GM12875 (cell line): ENCODE data around the gene ZAR1.

ENCODE experiments used
- H3K4me3 ChIP-seq: one replicate; pipeline ENCODE4 v1.5.1; 2011; ENCODE audit warnings: low read depth, low read length, control low read depth
- TF ChIP-seq, protein P1 (sequence below): IDR thresholded peaks from 2 replicates; pipeline ENCODE4 v1.5.1; 2011; ENCODE audit warnings: low read depth, mild to moderate bottlenecking, control low read depth, inconsistent platforms, low read length, moderate library complexity, borderline replicate concordance; ENCODE audit not compliant: insufficient read depth

The ZAR1 gene

DNA sequence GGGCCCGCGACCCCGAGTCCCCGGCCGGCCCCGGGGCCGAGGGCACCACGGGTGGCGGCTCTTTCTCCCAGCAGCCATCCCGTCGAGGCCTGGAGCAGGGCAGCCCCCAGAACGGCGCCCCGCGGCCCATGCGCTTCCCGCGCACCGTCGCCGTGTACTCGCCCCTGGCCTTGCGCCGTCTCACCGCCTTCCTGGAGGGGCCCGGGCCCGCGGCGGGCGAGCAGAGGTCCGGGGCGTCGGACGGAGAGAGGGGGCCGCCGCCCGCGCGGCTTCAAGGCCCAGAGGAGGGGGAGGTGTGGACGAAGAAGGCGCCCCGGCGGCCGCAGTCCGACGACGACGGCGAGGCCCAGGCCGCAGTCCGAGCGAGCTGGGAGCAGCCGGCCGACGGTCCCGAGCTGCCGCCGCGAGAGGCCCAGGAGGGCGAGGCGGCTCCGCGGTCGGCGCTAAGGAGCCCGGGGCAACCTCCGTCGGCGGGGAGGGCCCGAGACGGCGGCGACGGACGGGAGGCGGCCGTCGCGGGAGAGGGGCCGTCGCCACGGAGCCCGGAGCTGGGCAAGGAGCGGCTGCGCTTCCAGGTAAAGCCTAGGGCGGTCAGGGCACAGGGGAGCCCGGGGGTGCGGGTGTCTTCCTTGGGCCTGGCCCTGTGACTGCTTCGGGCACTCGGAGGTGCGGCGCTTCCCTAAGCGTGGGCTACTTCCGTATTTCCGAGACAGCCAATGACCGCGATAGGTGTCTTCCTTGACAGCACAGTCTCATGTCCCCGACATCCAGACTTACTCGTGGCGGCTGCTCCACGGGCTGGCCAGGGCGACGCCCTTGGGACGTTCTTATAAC lies 845 bp downstream of the ZAR1 start:
- TF ChIP-seq, protein P1, sequence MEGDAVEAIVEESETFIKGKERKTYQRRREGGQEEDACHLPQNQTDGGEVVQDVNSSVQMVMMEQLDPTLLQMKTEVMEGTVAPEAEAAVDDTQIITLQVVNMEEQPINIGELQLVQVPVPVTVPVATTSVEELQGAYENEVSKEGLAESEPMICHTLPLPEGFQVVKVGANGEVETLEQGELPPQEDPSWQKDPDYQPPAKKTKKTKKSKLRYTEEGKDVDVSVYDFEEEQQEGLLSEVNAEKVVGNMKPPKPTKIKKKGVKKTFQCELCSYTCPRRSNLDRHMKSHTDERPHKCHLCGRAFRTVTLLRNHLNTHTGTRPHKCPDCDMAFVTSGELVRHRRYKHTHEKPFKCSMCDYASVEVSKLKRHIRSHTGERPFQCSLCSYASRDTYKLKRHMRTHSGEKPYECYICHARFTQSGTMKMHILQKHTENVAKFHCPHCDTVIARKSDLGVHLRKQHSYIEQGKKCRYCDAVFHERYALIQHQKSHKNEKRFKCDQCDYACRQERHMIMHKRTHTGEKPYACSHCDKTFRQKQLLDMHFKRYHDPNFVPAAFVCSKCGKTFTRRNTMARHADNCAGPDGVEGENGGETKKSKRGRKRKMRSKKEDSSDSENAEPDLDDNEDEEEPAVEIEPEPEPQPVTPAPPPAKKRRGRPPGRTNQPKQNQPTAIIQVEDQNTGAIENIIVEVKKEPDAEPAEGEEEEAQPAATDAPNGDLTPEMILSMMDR = no peak
- H3K4me3 ChIP-seq = no peak overlapping the region

- no peak overlapping the region for H3K4me3 ChIP-seq
- TF ChIP-seq, protein P1 = no peak
Observed at GRCh38 chr4:48491514-48492176, 1.6 kb downstream of the ZAR1 start.

GRCh38 chr4:48493452-48494100 lies 3.5 kb downstream of the ZAR1 start:
- TF ChIP-seq, protein P1 = no peak
- no peak overlapping the region for H3K4me3 ChIP-seq

DNA sequence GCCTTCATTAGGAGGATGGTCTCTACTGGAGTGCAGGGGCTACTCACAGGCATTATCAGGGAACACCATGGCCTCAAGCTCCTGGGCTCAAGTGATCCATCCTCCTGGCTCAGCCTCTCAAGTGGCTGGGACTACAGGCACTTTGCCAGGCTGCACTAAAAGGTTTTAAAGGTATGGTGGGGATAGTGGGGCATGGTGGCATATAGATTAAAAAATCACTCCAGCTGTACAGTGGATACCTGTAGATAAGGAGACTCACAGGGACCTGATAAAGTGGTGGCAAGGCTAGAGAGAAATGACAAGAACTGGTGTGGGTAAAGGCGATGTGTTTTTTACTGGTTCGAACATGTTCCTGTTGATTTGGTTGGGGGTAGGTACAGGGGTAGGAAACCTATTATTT lies 5.9 kb downstream of the ZAR1 start:
- TF ChIP-seq, protein P1 = no peak
- no peak overlapping the region for H3K4me3 ChIP-seq

DNA sequence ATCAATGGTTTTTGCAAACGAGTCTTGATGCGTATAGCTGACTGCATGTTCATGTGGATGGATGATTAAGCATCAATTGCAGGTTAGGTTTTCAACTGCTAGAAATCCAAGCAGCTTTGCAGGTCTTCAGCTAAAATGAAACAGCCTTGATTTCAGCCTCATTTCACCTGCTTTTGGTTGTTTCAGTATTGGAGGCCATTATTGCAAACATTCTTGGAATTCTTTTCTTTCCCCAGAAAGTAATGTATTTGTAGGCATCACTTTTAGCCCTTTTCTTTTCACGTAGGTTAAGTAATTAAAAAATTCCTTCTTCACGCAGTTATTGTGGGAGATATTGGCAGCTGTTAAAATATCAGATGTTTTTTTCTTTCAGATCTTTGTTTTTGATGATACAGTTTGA lies 8.8 kb downstream of the ZAR1 start:
- TF ChIP-seq, protein P1 = no peak
- no peak overlapping the region for H3K4me3 ChIP-seq

GRCh38 chr4:48499551-48500066 lies 9.6 kb downstream of the ZAR1 start:
- TF ChIP-seq, protein P1 = no peak
- no peak overlapping the region for H3K4me3 ChIP-seq
